Lung (tissue), 12 donors: Measurements from ENCODE around the gene PRSS37. TPM values are rescaled to one million over a fixed set of nuclear protein-coding genes. Genes with fewer than 3 reads are reported as not detected.

Experiments used
- ATAC-seq: fragments of 200-7000 bp; cut with Tn5 transposase; one replicate; pipeline ENCODE4 v1.9.1; 2020; ENCODE audit warnings: moderate number of reproducible peaks; ENCODE audit not compliant: insufficient read depth, low FRiP score
- DNase-seq, 3 donors: peaks; one replicate each; pipeline ENCODE4 v3.0.0-alpha.2; 2013 to 2017
- H3K27ac ChIP-seq, 2 donors: one replicate each; pipeline ENCODE4 v1.5.1; 2013; ENCODE audit warnings: mild to moderate bottlenecking in 2 of 2, moderate library complexity in 2 of 2, control low read depth in 1 of 2, inconsistent platforms in 1 of 2, low read depth in 1 of 2, low read length in 1 of 2
- H3K27me3 ChIP-seq, 3 donors: one replicate each; pipeline ENCODE4 v1.5.1; 2013; ENCODE audit warnings: low read length in 2 of 3; ENCODE audit not compliant: control insufficient read depth in 3 of 3, insufficient read depth in 3 of 3
- H3K36me3 ChIP-seq, 4 donors: one replicate each; pipeline ENCODE4 v1.5.1; 2013; ENCODE audit warnings: low read length in 4 of 4, mild to moderate bottlenecking in 1 of 4, moderate library complexity in 1 of 4; ENCODE audit not compliant: control insufficient read depth in 4 of 4, insufficient read depth in 4 of 4
- H3K4me1 ChIP-seq, 5 donors: one replicate each; pipeline ENCODE4 v1.5.1; 2013; ENCODE audit warnings: low read length in 5 of 5, mild to moderate bottlenecking in 2 of 5, moderate library complexity in 1 of 5; ENCODE audit not compliant: control insufficient read depth in 5 of 5, insufficient read depth in 5 of 5
- H3K4me3 ChIP-seq: one replicate; pipeline ENCODE4 v1.5.1; 2013; ENCODE audit warnings: mild to moderate bottlenecking, control low read depth, moderate library complexity
- H3K9ac ChIP-seq, 2 donors: one replicate each; pipeline ENCODE4 v1.5.1; 2013; ENCODE audit warnings: low read length in 2 of 2, control low read depth in 1 of 2; ENCODE audit not compliant: insufficient read depth in 1 of 2
- H3K9me3 ChIP-seq, 4 donors: one replicate each; pipeline ENCODE4 v1.5.1; 2013; ENCODE audit warnings: low read length in 3 of 4, mild to moderate bottlenecking in 1 of 4, moderate library complexity in 1 of 4; ENCODE audit not compliant: control insufficient read depth in 4 of 4, insufficient read depth in 3 of 4
- CTCF ChIP-seq: IDR thresholded peaks from 2 replicates; pipeline ENCODE4 v1.5.1; 2012; ENCODE audit warnings: mild to moderate bottlenecking; ENCODE audit errors: control extremely low read depth, extremely low read depth
- WGBS, 2 donors: extraction: QIAGEN DNeasy Blood & Tissue Kit; methylation state at CpG; one replicate each; pipeline ENCODE4 v1.1.7; 2013; 5-methylcytosine and 5-hydroxymethylcytosine counted together
- polyA plus RNA-seq, 2 donors: library from polyadenylated mRNA; stranded (reverse); fragments of 200-250 nt; gene quantifications; one replicate each; pipeline ENCODE4 v1.2.1, GENCODE V29; 2013
- total RNA-seq, 2 donors: library from RNA; depleted of rRNA in 1 of 2; stranded (reverse); fragments of >200 nt in 1 of 2; gene quantifications; one replicate each; pipeline ENCODE4 v1.2.1, GENCODE V29; 2014 to 2021
- donor health status: control.
- donor health status: control.
- donor health status: Bipolar disorder and iron deficiency.
- donor health status: healthy.
- donor health status: DM: yes; HTN: yes; CAD: no.

The PRSS37 gene
- total and polyA plus RNA-seq, 4 donors = not detected

- no peak overlapping the region for H3K9ac ChIP-seq
- ATAC-seq = no peak
- H3K4me1 ChIP-seq = no peaks in the 10 kb centered on the region
- 93 to 94% methylated on average over 3 of the region's 3 CpGs for WGBS, 2 donors
- no peak overlapping the region for H3K4me3 ChIP-seq
- DNase-seq = no peak
- H3K36me3 ChIP-seq = no peaks in the 10 kb centered on the region
- TF ChIP-seq CTCF = no peak
- H3K27me3 ChIP-seq = no peaks in the 10 kb centered on the region
- no peak overlapping the region for H3K27ac ChIP-seq
- peaks cover 0 to 11% (median 0%) of the 10 kb centered on the region in 4 donors for H3K9me3 ChIP-seq
Observed at GRCh38 chr7:141877365-141877764, 36.1 kb upstream of the PRSS37 start.

GRCh38 chr7:141876371-141876770 lies 35.1 kb upstream of the PRSS37 start:
- Histone ChIP-seq H3K4me1 (no peaks in the 10 kb centered on the region), H3K27ac (no peak overlapping the region), H3K4me3 (no peak overlapping the region), H3K36me3 (no peaks in the 10 kb centered on the region), H3K27me3 (no peaks in the 10 kb centered on the region), H3K9ac (no peak overlapping the region), H3K9me3 (peaks cover 0 to 11% (median 0%) of the 10 kb centered on the region in 4 donors)
- DNase-seq = no peak
- no peak for ATAC-seq
- 87 to 88% methylated on average over 1 of the region's 1 CpG for WGBS, 2 donors
- TF ChIP-seq CTCF = no peak

- no peak overlapping the region for H3K9ac ChIP-seq
- no peaks in the 10 kb centered on the region for H3K36me3 ChIP-seq
- peaks cover 0 to 6% (median 0%) of the 10 kb centered on the region in 4 donors for H3K9me3 ChIP-seq
- WGBS, 2 donors = 46 to 75% methylated on average over 2 of the region's 2 CpGs
- no peaks in the 10 kb centered on the region for H3K4me1 ChIP-seq
- no peak overlapping the region for H3K4me3 ChIP-seq
- H3K27ac ChIP-seq = no peak overlapping the region
- TF ChIP-seq CTCF = no peak
- no peak for DNase-seq
- H3K27me3 ChIP-seq = no peaks in the 10 kb centered on the region
- ATAC-seq = no peak
Observed at GRCh38 chr7:141875453-141875852, 34.2 kb upstream of the PRSS37 start.

GRCh38 chr7:141874787-141875186 lies 33.5 kb upstream of the PRSS37 start:
- no peak overlapping the region for H3K27ac ChIP-seq
- peaks cover 0 to 6% (median under 1%) of the 10 kb centered on the region in 4 donors for H3K9me3 ChIP-seq
- WGBS, 2 donors = 28 to 41% methylated on average over 3 of the region's 3 CpGs
- no peaks in the 10 kb centered on the region for H3K27me3 ChIP-seq
- ATAC-seq (no peak), DNase-seq (no peak)
- no peak overlapping the region for H3K4me3 ChIP-seq
- H3K9ac ChIP-seq = no peak overlapping the region
- no peak for TF ChIP-seq CTCF
- no peaks in the 10 kb centered on the region for H3K4me1 ChIP-seq
- no peaks in the 10 kb centered on the region for H3K36me3 ChIP-seq
